Lower leg skin (tissue), 4 donors: ENCODE measurements around the gene ZNF653. TPM values are rescaled to one million over a fixed set of nuclear protein-coding genes. Genes with fewer than 3 reads are reported as not detected.

Source experiments
- DNase-seq, 2 donors: peaks; one replicate each; pipeline ENCODE4 v3.0.0-alpha.2; 2019; ENCODE audit warnings: low spot score in 2 of 2
- H3K4me3 ChIP-seq: fragments of 200-600 bp; sonication (generic); 2 replicates; pipeline ENCODE4 v1.5.1; 2017; ENCODE audit warnings: mild to moderate bottlenecking, low read depth; ENCODE audit not compliant: poor library complexity, severe bottlenecking
- POLR2A ChIP-seq, 2 donors: fragments of 450-650 bp; IDR thresholded peaks; one replicate each; pipeline ENCODE4 v1.6.1; 2016 to 2017; ENCODE audit warnings: antibody characterized with exemption in 2 of 2, mild to moderate bottlenecking in 1 of 2, moderate library complexity in 1 of 2
- whole genome bisulfite sequencing, 2 donors: methylation state at CpG; one replicate each; pipeline ENCODE4 v1.1.5; 2018; 5-methylcytosine and 5-hydroxymethylcytosine counted together
- intact Hi-C: fragments of 100-400 bp; cut with DNase I; formaldehyde crosslinking; loops from one replicate; pipeline ENCODE4 v1.15.0; 2023; ENCODE audit warnings: low total_unique reads
- total RNA-seq, 4 donors: library from RNA; depleted of rRNA; stranded (reverse); fragments of >200 nt; gene quantifications; one replicate each; pipeline ENCODE4 v1.1.0, GENCODE V29; 2016
- TF ChIP-seq, protein P1 (sequence below), 3 donors: fragments of 450-650 bp; IDR thresholded peaks; one replicate each; pipeline ENCODE4 v1.5.1; 2016; ENCODE audit warnings: antibody characterized with exemption in 3 of 3, mild to moderate bottlenecking in 3 of 3, moderate library complexity in 2 of 3

ZNF653 gene
- total RNA-seq, 4 donors from 2014 or later: 8.4 to 16.9 (median 11.6) TPM

DNA sequence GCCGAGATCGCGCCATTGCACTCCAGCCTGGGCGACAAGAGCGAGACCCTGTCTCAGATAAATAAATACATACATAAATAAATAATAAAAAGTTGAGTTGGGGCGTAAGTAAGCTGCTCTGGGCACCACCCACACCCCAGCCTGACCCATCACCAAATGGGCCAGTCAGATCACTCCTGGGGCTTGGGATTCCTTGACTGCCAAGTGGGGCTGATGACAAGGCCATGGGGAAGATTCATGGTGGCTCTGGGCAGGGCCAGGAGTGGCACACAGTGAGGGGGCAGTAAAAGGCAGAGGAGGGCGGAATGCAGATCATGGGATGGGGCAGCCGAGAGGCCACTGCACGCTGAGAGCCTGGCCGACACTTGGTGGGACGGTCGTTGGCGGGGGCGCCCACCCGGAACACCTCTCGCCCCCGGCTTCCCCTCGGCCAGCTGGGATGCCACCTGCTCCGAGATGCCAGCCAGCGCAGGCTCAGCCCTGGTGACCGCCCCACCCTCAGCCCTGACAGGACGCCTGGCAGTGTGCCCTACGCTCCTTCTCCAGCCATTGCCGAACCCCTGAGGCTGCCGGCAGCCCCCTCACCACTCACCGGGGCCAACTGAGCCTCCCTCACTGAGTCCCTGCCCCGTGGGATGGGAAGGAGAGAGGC lies 10.9 kb downstream of the ZNF653 start:
- DNase-seq: no peak
- H3K4me3 ChIP-seq: no peak overlapping the region
- intact Hi-C loops: loop anchor here (10.0 kb wide), 1 partner anchor 90 kb away; no protein-coding TSS in a partner anchor
- TF ChIP-seq, protein P1, sequence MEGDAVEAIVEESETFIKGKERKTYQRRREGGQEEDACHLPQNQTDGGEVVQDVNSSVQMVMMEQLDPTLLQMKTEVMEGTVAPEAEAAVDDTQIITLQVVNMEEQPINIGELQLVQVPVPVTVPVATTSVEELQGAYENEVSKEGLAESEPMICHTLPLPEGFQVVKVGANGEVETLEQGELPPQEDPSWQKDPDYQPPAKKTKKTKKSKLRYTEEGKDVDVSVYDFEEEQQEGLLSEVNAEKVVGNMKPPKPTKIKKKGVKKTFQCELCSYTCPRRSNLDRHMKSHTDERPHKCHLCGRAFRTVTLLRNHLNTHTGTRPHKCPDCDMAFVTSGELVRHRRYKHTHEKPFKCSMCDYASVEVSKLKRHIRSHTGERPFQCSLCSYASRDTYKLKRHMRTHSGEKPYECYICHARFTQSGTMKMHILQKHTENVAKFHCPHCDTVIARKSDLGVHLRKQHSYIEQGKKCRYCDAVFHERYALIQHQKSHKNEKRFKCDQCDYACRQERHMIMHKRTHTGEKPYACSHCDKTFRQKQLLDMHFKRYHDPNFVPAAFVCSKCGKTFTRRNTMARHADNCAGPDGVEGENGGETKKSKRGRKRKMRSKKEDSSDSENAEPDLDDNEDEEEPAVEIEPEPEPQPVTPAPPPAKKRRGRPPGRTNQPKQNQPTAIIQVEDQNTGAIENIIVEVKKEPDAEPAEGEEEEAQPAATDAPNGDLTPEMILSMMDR (IDR thresholded peaks at IDR 0.05): no peak
- TF ChIP-seq POLR2A (IDR thresholded peaks at IDR 0.05): no peak
- WGBS, 2 donors: 92 to 93% methylated on average over 26 to 27 of the region's 27 CpGs

- DNase-seq: no peak
- no peak for TF ChIP-seq POLR2A (IDR thresholded peaks at IDR 0.05)
- TF ChIP-seq, protein P1 (IDR thresholded peaks at IDR 0.05): no peak
- 94 to 95% methylated on average over 7 of the region's 7 CpGs for WGBS, 2 donors
- H3K4me3 ChIP-seq: no peak overlapping the region
- intact Hi-C loops: loop anchor here (10.0 kb wide), 1 partner anchor 205 kb away; no protein-coding TSS in a partner anchor
These were observed 16.3 kb downstream of the ZNF653 start for GRCh38 chr19:11489378-11489777.

- no peak for TF ChIP-seq POLR2A (IDR thresholded peaks at IDR 0.05)
- TF ChIP-seq, protein P1 (IDR thresholded peaks at IDR 0.05): no peak
- intact Hi-C loops: loop anchor here (10.0 kb wide), 1 partner anchor 202 kb away; no protein-coding TSS in a partner anchor
- no peak overlapping the region for H3K4me3 ChIP-seq
- DNase-seq: no peak
- 86 to 88% methylated on average over 35 to 41 of the region's 45 CpGs for WGBS, 2 donors
These were observed 18.8 kb downstream of the ZNF653 start for GRCh38 chr19:11486661-11487503.

- WGBS, 2 donors: 92 to 93% methylated on average over 13 of the region's 13 CpGs
- intact Hi-C loops: loop anchor here (10.0 kb wide), 1 partner anchor 201 kb away; no protein-coding TSS in a partner anchor
- H3K4me3 ChIP-seq: no peak overlapping the region
- TF ChIP-seq, protein P1 (IDR thresholded peaks at IDR 0.05): no peak
- no peak for TF ChIP-seq POLR2A (IDR thresholded peaks at IDR 0.05)
- DNase-seq: no peak
These were observed 20.3 kb downstream of the ZNF653 start for GRCh38 chr19:11485245-11485837.

- intact Hi-C loops: loop anchor here (10.0 kb wide), 1 partner anchor 199 kb away; no protein-coding TSS in a partner anchor
- no peak for TF ChIP-seq POLR2A (IDR thresholded peaks at IDR 0.05)
- TF ChIP-seq, protein P1 (IDR thresholded peaks at IDR 0.05): no peak
- DNase-seq: no peak
- no peak overlapping the region for H3K4me3 ChIP-seq
- 71% methylated on average over 29 to 33 of the region's 57 CpGs for WGBS, 2 donors
These were observed 22.1 kb downstream of the ZNF653 start for GRCh38 chr19:11483366-11484111.
